ENCODE results near the gene OR10AD1.
"Not testable (repeated sequence)": the region's sequence is repeated elsewhere in the genome, so short reads cannot be mapped to it uniquely, and the experiment has no call there.

OR10AD1 gene, protein sequence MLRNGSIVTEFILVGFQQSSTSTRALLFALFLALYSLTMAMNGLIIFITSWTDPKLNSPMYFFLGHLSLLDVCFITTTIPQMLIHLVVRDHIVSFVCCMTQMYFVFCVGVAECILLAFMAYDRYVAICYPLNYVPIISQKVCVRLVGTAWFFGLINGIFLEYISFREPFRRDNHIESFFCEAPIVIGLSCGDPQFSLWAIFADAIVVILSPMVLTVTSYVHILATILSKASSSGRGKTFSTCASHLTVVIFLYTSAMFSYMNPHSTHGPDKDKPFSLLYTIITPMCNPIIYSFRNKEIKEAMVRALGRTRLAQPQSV

DNA sequence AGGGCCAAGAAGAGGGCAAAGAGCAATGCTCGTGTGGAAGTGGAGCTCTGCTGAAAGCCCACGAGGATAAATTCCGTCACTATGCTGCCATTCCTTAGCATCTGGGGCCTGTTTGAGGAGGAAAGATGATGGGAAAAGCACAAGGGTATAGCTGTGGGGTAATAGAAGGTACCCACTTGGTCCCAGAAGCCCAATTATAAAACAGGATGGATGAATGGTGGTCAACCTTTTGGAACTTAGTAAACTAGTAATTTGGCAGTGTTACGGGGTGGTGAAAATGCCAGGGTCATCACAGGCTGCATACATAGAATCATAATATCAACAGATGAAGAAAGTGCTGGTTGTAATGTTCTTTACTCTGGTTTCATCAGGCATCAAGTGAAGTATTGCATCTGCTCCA lies at the start of gene OR10AD1:
OR10AD1 (minus strand) TSS at position 101 of the 400 bp plus-strand sequence; CDS start at position 101, 0 bp downstream.
- no peak for DNase-seq (ENCODE audit: low read depth in 2 of 3, low spot score in 1 of 3)

GRCh38 chr12:48247181-48247966 lies 44.3 kb upstream of the OR10AD1 start:
- no peak for DNase-seq (ENCODE audit: low read depth in 2 of 3, low spot score in 1 of 3)

DNA sequence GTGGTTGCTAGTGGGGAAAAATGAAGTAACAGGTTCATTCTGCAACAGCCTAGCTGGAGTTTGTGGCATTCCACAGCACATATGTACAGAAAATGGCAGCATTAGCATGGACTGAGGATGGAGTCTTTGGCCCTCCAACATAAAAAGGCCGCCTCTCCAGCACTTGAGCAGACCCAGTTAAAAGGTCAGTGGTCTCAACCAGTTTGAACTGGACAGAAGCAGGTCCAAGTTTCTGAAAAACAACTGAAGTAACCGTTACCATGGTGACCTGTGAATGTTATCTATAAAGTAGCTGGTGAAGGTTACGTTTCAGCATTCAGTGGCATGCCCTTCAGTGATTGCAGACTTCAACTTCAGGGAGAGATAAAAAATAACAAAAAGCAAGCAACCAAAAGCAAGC lies 34.1 kb upstream of the OR10AD1 start:
- no peak for DNase-seq (ENCODE audit: low read depth in 2 of 3, low spot score in 1 of 3)

GRCh38 chr12:48235796-48236333 lies 32.8 kb upstream of the OR10AD1 start:
- no peak for DNase-seq (ENCODE audit: low read depth in 2 of 3, low spot score in 1 of 3)

GRCh38 chr12:48231169-48231958 lies 28.3 kb upstream of the OR10AD1 start:
- not testable (repeated sequence) for DNase-seq (ENCODE audit: low read depth in 2 of 3, low spot score in 1 of 3)

DNA sequence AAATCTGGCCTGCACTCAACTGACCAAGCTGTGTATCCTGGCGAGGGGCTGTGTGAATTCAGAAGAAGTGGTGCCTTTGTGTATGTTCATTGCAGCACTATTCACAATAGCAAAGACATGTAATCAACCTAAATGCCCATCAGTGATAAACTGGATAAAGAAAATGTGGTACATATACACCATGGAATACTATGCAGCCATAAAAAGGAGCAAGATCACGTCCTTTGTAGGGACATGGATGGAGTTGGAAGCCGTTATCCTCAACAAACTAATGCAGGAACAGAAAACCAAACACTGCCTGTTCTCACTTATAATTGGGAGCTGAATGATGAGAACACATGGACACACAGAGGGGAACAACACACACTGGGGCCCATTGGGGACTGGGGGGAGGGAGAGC lies 21.4 kb upstream of the OR10AD1 start:
- not testable (repeated sequence) for DNase-seq (ENCODE audit: low read depth in 2 of 3, low spot score in 1 of 3)

DNA sequence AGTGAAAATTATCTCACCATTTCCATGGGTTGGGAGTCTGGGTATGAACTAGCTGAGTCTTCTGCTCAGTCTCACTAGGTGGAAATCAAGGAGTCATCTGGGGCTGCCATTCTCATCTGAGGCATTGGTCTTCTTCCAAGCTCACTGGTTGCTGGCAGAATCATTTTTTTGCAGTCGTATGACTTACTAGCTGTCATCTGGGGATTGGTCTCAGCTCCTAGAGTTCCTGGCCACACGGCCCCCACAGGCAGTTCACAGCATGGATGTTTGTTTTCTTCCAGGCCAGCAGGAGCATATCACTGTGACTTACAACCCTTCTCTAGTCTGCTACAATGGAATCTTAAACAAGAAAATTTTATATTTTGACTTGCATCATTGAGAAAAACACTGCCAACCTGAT lies 18.6 kb upstream of the OR10AD1 start:
- no peak for DNase-seq (ENCODE audit: low read depth in 2 of 3, low spot score in 1 of 3)

DNA sequence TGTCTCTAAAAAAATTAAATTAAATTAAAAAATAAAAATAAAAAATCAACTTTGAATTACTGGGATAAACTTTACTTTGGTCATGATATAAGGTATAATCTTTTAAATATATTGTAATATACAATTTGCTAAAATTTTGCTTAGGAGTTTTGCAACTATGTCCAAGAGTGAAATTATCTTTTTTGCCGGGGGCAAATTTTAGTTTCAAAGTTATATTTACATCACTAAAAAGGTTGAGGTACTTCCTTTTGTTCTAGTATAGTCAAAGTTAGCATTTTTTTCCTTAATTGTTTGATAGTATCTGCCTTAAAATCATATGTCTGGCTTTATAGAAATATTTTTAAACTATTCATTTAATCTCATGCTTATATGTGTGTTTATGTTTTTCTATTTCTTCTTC lies 17.6 kb upstream of the OR10AD1 start:
- no peak for DNase-seq (ENCODE audit: low read depth in 2 of 3, low spot score in 1 of 3)

- no peak for DNase-seq (ENCODE audit: low read depth in 2 of 3, low spot score in 1 of 3)
Measured at GRCh38 chr12:48219631-48220030, 16.5 kb upstream of the OR10AD1 start.

DNA sequence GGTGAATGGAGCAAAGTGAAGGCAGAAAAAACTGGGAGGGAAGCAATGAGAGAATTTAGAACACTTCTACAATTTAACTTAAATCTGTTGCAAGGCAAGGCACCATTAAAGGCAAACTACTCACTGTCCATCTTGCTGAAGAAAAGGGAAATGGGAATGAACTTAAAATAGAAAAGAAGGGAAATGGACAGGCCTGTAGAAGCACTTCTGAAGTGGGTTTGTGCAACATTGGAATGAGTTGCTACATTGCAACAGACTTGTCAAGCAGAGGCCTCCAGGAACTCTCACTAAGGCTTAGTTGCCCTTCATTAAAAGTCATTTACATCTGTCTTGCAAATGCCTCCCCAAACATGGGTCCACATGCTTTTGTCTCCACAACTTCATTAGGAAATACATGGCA lies 13.7 kb upstream of the OR10AD1 start:
- DNase-seq (ENCODE audit: low read depth in 2 of 3, low spot score in 1 of 3), result no peak

- not testable (repeated sequence) for DNase-seq (ENCODE audit: low read depth in 2 of 3, low spot score in 1 of 3)
Measured at GRCh38 chr12:48209495-48209894, 6.4 kb upstream of the OR10AD1 start.

DNA sequence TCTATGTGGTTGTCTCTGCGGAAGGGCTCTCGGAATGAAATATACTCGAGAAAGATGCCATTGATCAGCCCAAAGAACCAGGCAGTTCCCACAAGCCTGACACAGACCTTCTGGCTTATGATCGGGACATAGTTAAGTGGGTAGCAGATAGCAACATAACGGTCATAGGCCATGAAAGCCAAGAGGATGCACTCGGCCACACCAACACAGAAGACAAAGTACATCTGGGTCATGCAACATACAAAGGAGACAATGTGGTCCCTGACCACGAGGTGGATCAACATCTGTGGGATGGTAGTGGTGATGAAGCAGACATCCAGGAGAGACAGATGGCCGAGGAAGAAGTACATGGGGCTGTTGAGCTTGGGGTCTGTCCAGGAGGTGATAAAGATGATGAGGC lies 326 bp downstream of the OR10AD1 start:
- no peak for DNase-seq (ENCODE audit: low read depth in 2 of 3, low spot score in 1 of 3)

DNA sequence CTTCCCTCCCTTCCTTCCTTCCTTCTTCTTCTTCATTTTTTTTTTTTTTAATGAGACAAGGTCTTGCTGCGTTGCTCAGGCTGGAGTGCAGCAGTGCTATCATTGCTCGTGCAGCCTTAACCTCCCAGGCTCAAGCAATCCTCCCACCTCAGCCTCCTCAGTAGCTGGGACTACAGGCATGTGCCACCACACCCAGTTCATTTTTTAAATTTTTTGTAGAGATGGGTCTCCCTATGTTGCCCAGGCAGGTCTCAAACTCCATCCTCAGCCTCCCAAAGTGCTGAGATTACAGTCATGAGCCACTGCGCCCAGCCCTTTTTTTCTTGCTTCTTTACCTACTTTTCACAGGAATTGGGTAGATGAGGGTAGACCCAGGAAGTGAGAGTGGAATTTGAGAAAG lies 1.6 kb downstream of the OR10AD1 start:
- no peak for DNase-seq (ENCODE audit: low read depth in 2 of 3, low spot score in 1 of 3)

GRCh38 chr12:48201091-48201490 lies 2.0 kb downstream of the OR10AD1 start:
- DNase-seq (ENCODE audit: low read depth in 2 of 3, low spot score in 1 of 3), result no peak

DNA sequence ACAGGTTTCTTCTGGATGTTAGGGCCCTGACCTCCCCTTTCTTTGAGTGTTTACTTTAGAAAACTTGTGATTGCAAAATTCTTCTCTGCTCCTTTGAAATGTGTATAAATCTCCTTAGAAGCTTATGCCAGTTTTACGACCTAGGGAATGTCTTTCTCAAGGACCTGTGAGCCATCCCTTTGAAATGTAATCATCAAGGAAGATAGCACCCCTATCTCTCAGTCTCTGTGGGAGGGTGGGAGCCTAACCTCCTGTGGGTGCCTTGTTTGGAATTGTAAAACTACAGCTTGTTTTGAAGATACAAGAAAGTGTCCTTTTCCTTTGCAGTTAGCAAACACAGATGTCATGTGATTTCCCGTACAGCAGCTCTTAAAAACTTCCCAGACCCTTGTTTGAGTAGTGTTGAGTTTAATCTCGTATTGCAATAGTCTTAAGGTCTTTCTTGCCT lies 3.3 kb downstream of the OR10AD1 start:
- DNase-seq (ENCODE audit: low read depth in 2 of 3, low spot score in 1 of 3), result no peak

DNA sequence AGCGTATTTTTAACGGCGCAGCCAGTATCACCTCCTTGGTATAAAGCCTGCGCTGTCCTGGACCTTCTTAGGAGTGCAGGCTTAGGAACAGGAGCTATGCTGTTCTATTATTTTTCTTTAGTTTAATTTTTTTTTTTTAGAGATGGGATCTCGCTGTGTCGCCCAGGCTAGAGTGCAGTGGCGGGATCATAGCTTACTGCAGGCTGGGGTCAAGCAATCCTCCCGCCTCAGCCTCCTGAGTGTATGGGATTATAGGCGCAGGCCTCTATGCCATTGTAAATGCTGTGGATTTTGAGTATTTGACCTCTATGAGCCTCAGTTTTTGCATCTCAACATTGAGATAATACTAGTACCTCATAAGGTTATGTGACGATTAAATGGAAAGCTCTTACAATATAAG lies 4.1 kb downstream of the OR10AD1 start:
- no peak for DNase-seq (ENCODE audit: low read depth in 2 of 3, low spot score in 1 of 3)

DNA sequence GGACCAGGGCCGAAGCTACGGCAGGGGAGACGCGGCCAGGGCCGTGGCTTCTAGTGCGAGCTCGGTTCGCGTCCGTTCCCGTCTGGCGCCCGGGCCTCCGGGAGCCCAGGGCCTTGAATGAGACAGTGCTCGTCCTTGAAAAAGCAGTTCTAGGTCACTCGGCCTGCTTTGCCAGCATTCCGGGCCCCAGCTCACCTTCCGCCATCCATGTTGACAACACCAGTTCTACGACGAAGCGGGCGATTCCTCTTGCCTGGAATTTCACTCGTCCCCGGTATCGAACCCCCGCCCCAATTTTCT lies 4.5 kb downstream of the OR10AD1 start:
- DNase-seq (ENCODE audit: low read depth in 2 of 3, low spot score in 1 of 3), result no peak

GRCh38 chr12:48197971-48198671 lies 5.0 kb downstream of the OR10AD1 start:
- DNase-seq (ENCODE audit: low read depth in 2 of 3, low spot score in 1 of 3), result peak; percentile 84 to 90 (median 89)

DNA sequence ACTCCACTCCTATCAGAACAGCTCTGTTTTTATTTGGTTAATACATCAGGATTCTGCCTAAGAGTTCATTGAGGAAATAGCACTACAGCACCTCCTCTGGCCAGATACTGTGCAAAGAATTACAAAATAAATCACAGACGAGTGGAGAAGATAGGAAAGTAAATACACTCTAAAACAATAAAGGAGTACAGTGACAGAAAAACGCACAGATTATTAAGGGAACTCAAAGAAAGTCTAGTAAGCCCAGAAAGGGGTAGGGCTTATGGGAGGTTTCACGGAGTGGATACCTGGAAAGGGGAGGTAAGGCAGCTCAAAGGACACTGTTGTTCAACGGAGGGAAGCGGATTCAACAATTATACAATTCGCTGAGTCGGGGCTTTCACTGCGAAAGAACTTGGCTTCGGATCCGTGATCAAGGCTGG lies 5.5 kb downstream of the OR10AD1 start:
- DNase-seq (ENCODE audit: low read depth in 2 of 3, low spot score in 1 of 3), result no peak

GRCh38 chr12:48194799-48195201 lies 8.3 kb downstream of the OR10AD1 start:
- no peak for DNase-seq (ENCODE audit: low read depth in 2 of 3, low spot score in 1 of 3)

DNA sequence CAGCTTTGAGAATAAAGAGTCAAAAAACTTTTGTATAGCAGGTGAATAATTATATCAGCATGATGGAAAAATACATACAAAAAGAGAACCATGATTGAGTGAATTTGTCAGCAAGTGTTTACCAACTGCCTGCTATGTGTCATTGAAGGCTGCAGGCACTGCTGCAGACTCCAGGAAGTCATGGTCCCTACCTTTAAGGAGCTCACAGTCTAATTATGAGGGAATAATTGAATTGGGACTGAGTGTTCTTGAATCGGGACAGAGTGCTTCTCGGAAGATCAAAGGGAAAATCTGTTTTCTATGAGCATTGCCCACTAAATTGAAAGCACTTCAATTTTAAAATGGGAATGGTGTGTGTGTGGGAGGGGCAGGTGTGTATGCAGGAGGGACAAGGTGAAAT lies 9.5 kb downstream of the OR10AD1 start:
- no peak for DNase-seq (ENCODE audit: low read depth in 2 of 3, low spot score in 1 of 3)

Measured in stimulated activated CD4-positive, alpha-beta T cell treated with anti-CD3 and anti-CD28 coated beads, Interleukin-12 subunit alpha, Interleukin-12 subunit beta, amount 100 ng/mL, for 48 hours (primary cell).